CD4-positive, alpha-beta T cell treated with Interleukin-15 for 4 hours (primary cell): ENCODE results near the gene ERICH4.
"Not testable (repeated sequence)": the region's sequence is repeated elsewhere in the genome, so short reads cannot be mapped to it uniquely, and the experiment has no call there.

Experiments
- DNase-seq: peaks from one replicate; pipeline ENCODE4 v3.0.0-alpha.2; 2020; ENCODE audit warnings: low spot score

ERICH4 gene

GRCh38 chr19:41435376-41435775, 7.6 kb upstream of the ERICH4 start:
- not testable (repeated sequence) for DNase-seq

GRCh38 chr19:41435936-41436673, 6.9 kb upstream of the ERICH4 start:
- DNase-seq = no peak

- DNase-seq = no peak
Measured at GRCh38 chr19:41436674-41436951, 6.3 kb upstream of the ERICH4 start.

- DNase-seq = no peak
Measured at GRCh38 chr19:41437944-41438574, 4.9 kb upstream of the ERICH4 start.

- DNase-seq = peak; percentile 95
Measured at GRCh38 chr19:41439441-41440222, 3.3 kb upstream of the ERICH4 start, which contains the start of gene DMAC2. TSS of gene DMAC2 (minus strand) at chr19:41439912. CDS start at chr19:41439899, 13 bp downstream.

GRCh38 chr19:41441321-41441945, 1.5 kb upstream of the ERICH4 start:
- DNase-seq = no peak

- no peak for DNase-seq
Measured at GRCh38 chr19:41443813-41444455, 978 bp downstream of the ERICH4 start.

- no peak for DNase-seq
Measured at GRCh38 chr19:41445575-41445974, 2.6 kb downstream of the ERICH4 start.

- no peak for DNase-seq
Measured at GRCh38 chr19:41447732-41448332, 4.9 kb downstream of the ERICH4 start.

GRCh38 chr19:41449079-41449864, 6.3 kb downstream of the ERICH4 start:
- DNase-seq = peak; percentile 65

GRCh38 chr19:41449865-41450178, 6.9 kb downstream of the ERICH4 start:
- DNase-seq = no peak

GRCh38 chr19:41452584-41453275, 9.8 kb downstream of the ERICH4 start:
- DNase-seq = no peak

GRCh38 chr19:41455936-41456335, 13.0 kb downstream of the ERICH4 start:
- DNase-seq = no peak

- no peak for DNase-seq
Measured at GRCh38 chr19:41456342-41456918, 13.5 kb downstream of the ERICH4 start.

GRCh38 chr19:41457241-41457640, 14.3 kb downstream of the ERICH4 start:
- DNase-seq = peak; percentile 58

GRCh38 chr19:41462497-41462896, 19.5 kb downstream of the ERICH4 start:
- DNase-seq = no peak

GRCh38 chr19:41463257-41464256, 20.6 kb downstream of the ERICH4 start:
- DNase-seq = not testable (repeated sequence)

GRCh38 chr19:41476583-41476982, 33.6 kb downstream of the ERICH4 start:
- DNase-seq = no peak

- no peak for DNase-seq
Measured at GRCh38 chr19:41478171-41478570, 35.2 kb downstream of the ERICH4 start.
